GM12878 (cell line): Measurements from ENCODE around the gene CDKL2. TPM values are rescaled to one million over a fixed set of nuclear protein-coding genes. Genes with fewer than 3 reads are reported as not detected.
A peak's percentile ranks its signal among the peaks of the same experiment; 100 is the strongest.

Experiments
- ATAC-seq: fragments of 200-7000 bp; cut with Tn5 transposase; 3 replicates; pipeline ENCODE4 v1.9.1; 2020; ENCODE audit warnings: mild to moderate bottlenecking, moderate library complexity
- BruUV-seq: library from RNA; stranded (reverse); fragments of 400-500 nt; replicated peaks from 2 replicates; lab custom pipeline; 2021; lab: Mats Ljungman, UMichigan
- CTCF ChIA-PET: fragments of 300-600 bp; sonication (Branson Sonifier 250); formaldehyde crosslinking; extraction: SDS; loops from one replicate; lab custom pipeline; 2021; ENCODE audit warnings: inconsistent platforms; lab: Yijun Ruan, JAX
- POLR2A ChIA-PET: fragments of 350-600 bp; formaldehyde crosslinking; extraction: SDS; loops from one replicate; lab custom pipeline; 2021; ENCODE audit warnings: inconsistent platforms; lab: Charles Lee
- RAD21 ChIA-PET: fragments of 300-600 bp; sonication (Branson Sonifier 250); formaldehyde crosslinking; loops from one replicate; lab custom pipeline; 2023; ENCODE audit warnings: antibody characterized with exemption; ENCODE audit not compliant: unreplicated experiment; lab: Charles Lee
- SMC1A ChIA-PET: fragments of 300-600 bp; sonication (Branson Sonifier 250); formaldehyde crosslinking; loops from one replicate; lab custom pipeline; 2023; ENCODE audit not compliant: unreplicated experiment, uncharacterized antibody; lab: Charles Lee
- DNase-seq: peaks from one replicate; pipeline ENCODE4 v3.0.0-alpha.2; 2011; ENCODE audit warnings: low read depth, low spot score
- FAIRE-seq: peaks from 3 replicates; lab custom pipeline; 2011; peaks lifted over from hg19 to GRCh38; lab: Jason Lieb, UNC
- H2AFZ ChIP-seq: 2 replicates; pipeline ENCODE4 v1.6.0; 2011; ENCODE audit warnings: low read depth, low read length, control low read depth; ENCODE audit not compliant: control insufficient read depth
- H3K27ac ChIP-seq: 2 replicates; pipeline ENCODE4 v1.5.1; 2011; ENCODE audit warnings: control low read depth; ENCODE audit not compliant: control insufficient read depth, insufficient read depth
- H3K27me3 ChIP-seq, 2 experiments: replicated peaks in 1 of 2; 2 replicates each; pipeline versions ENCODE4 v1.6.0 to v1.6.1; 2011; ENCODE audit warnings: low read length in 1 of 2; ENCODE audit not compliant: control insufficient read depth in 2 of 2, insufficient read depth in 2 of 2
- H3K36me3 ChIP-seq, 2 experiments: 2 replicates each; pipeline ENCODE4 v1.5.1; 2011; ENCODE audit warnings: low read length in 1 of 2; ENCODE audit not compliant: control insufficient read depth in 2 of 2, insufficient read depth in 2 of 2
- H3K4me1 ChIP-seq: 2 replicates; pipeline ENCODE4 v1.6.1; 2011; ENCODE audit warnings: mild to moderate bottlenecking, low read length, moderate library complexity, mixed read lengths; ENCODE audit not compliant: control insufficient read depth, insufficient read depth
- H3K4me2 ChIP-seq: 2 replicates; pipeline ENCODE4 v1.6.0; 2011; ENCODE audit warnings: control low read depth; ENCODE audit not compliant: control insufficient read depth, insufficient read depth
- H3K4me3 ChIP-seq: fragments of 200-600 bp; sonication (generic); 2 replicates; pipeline ENCODE4 v1.5.1; 2016
- H3K79me2 ChIP-seq: 2 replicates; pipeline ENCODE4 v1.6.0; 2011; ENCODE audit warnings: low read length; ENCODE audit not compliant: control insufficient read depth, insufficient read depth
- H3K9ac ChIP-seq: 2 replicates; pipeline ENCODE4 v1.8.0; 2011; ENCODE audit warnings: low read length, control low read depth, mixed read lengths; ENCODE audit not compliant: control insufficient read depth, insufficient read depth
- H3K9me3 ChIP-seq: replicated peaks from 3 replicates; pipeline ENCODE4 v1.5.1; 2011; ENCODE audit warnings: mild to moderate bottlenecking, low read length; ENCODE audit not compliant: control insufficient read depth, insufficient read depth
- H4K20me1 ChIP-seq: 2 replicates; pipeline ENCODE4 v1.6.0; 2011; ENCODE audit not compliant: control insufficient read depth, insufficient read depth
- DPF2 ChIP-seq: fragments of 450-650 bp; IDR thresholded peaks from 2 replicates; pipeline ENCODE4 v1.6.1; 2017; ENCODE audit warnings: mild to moderate bottlenecking
- ESRRA ChIP-seq: IDR thresholded peaks from 2 replicates; pipeline ENCODE4 v1.6.1; 2012; ENCODE audit warnings: mild to moderate bottlenecking, low read length, improper control_type of control experiment
- HDGF ChIP-seq: fragments of 450-650 bp; IDR thresholded peaks from 2 replicates; pipeline ENCODE4 v1.6.1; 2016; ENCODE audit warnings: antibody characterized with exemption
- IKZF2 ChIP-seq, 2 experiments: fragments of 450-650 bp; IDR thresholded peaks; 2 replicates each; pipeline ENCODE4 v1.6.1; 2017; ENCODE audit warnings: mild to moderate bottlenecking in 2 of 2, moderate library complexity in 2 of 2
- JUNB ChIP-seq: IDR thresholded peaks from 2 replicates; pipeline ENCODE4 v1.6.1; 2016; ENCODE audit warnings: antibody characterized with exemption, mild to moderate bottlenecking
- NFIC ChIP-seq: IDR thresholded peaks from 2 replicates; pipeline ENCODE4 v1.6.1; 2012; ENCODE audit warnings: low read depth, mild to moderate bottlenecking, inconsistent platforms, low read length, moderate library complexity
- SMAD5 ChIP-seq: IDR thresholded peaks from 2 replicates; pipeline ENCODE4 v1.6.1; 2016; ENCODE audit warnings: antibody characterized with exemption, low read depth
- SPI1 ChIP-seq: IDR thresholded peaks from 2 replicates; pipeline ENCODE4 v1.6.1; 2011; ENCODE audit warnings: low read depth, mild to moderate bottlenecking, low read length, moderate library complexity, borderline replicate concordance; ENCODE audit not compliant: insufficient read depth
- ZNF207 ChIP-seq: fragments of 450-650 bp; IDR thresholded peaks from 2 replicates; pipeline ENCODE4 v1.6.1; 2014; ENCODE audit warnings: antibody characterized with exemption, mild to moderate bottlenecking, borderline replicate concordance
- ZNF687 ChIP-seq: fragments of 450-650 bp; IDR thresholded peaks from 2 replicates; pipeline ENCODE4 v1.6.1; 2017; ENCODE audit warnings: mild to moderate bottlenecking, moderate library complexity
- WGBS: methylation state at CpG from one replicate; pipeline ENCODE4 v1.1.6; 2016; ENCODE audit warnings: low lambda C conversion rate; ENCODE audit not compliant: insufficient replicate concordance, insufficient coverage; ENCODE audit errors: missing lambda C conversion rate; 5-methylcytosine and 5-hydroxymethylcytosine counted together
- in situ Hi-C: fragments of 300-500 bp; cut with MboI; formaldehyde crosslinking; loops from 9 replicates; pipeline ENCODE4 v1.14.3; 2018; ENCODE audit warnings: mixed read lengths
- intact Hi-C: fragments of 100-400 bp; cut with micrococcal nuclease; formaldehyde crosslinking; loops from one replicate; pipeline ENCODE4 v1.14.2; 2022; ENCODE audit not compliant: unreplicated experiment
- polyA plus RNA-seq, 11 experiments: library from polyadenylated mRNA; depleted of rRNA in 4 of 11; unstranded in 6 of 11; stranded (reverse) in 5 of 11; fragments of >200 nt; fragmentation: Nextera tagmentation in 4 of 11; fragmentation: Illumina TruSeq in 1 of 11; extraction: Ambion mirVana in 4 of 11; extraction: Trizol in 1 of 11; gene quantifications; 1 replicate in 1 of 11; 2 replicates in 10 of 11; pipeline versions ENCODE4 v1.2.1 to v1.2.3, GENCODE V29; 2011 to 2016; ENCODE audit warnings: inconsistent platforms in 2 of 11, missing spikeins in 2 of 11, low read depth in 1 of 11
- total RNA-seq, 4 experiments: library from RNA; depleted of rRNA in 3 of 4; stranded (reverse); fragments of >200 nt in 3 of 4; fragmentation: Illumina TruSeq in 1 of 4; extraction: Trizol in 1 of 4; gene quantifications; 2 replicates each; pipeline versions ENCODE4 v1.2.1 to v1.2.3, GENCODE V29; 2013 to 2021

The CDKL2 gene
- total and polyA plus RNA-seq, 10 of the 15 experiments (the other 5 are each of a cell fraction or from before 2014, with no cell fraction given): 0.05 to 0.24 (median 0.06) TPM; not detected in 7

- TF ChIP-seq HDGF: no peak
- no peak for TF ChIP-seq ESRRA
- TF ChIP-seq DPF2: no peak
- no peak for TF ChIP-seq NFIC
These were observed 4.0 kb upstream of the CDKL2 start (continued) for GRCh38 chr4:75634281-75634680.

GRCh38 chr4:75633846-75634245, 3.5 kb upstream of the CDKL2 start:
- ChIA-PET SMC1A (no interaction called here), RAD21 (no interaction called here)
- in situ Hi-C loops: no loop called here

More at GRCh38 chr4:75633846-75634245, 3.5 kb upstream of the CDKL2 start:
- CTCF ChIA-PET: no interaction called here
- Histone ChIP-seq H3K9ac (no peak overlapping the region), H3K9me3 (no peaks in the 10 kb centered on the region), H3K79me2 (no peaks in the 10 kb centered on the region), H4K20me1 (no peaks in the 10 kb centered on the region), H3K27me3 (no peaks in the 10 kb centered on the region), H3K27ac (no peak overlapping the region), H3K4me2 (no peak overlapping the region), H2AFZ (no peak overlapping the region), H3K4me3 (no peak overlapping the region), H3K36me3 (no peaks in the 10 kb centered on the region), H3K4me1 (peaks cover 11% of the 10 kb centered on the region)
- TF ChIP-seq SMAD5 (no peak), ZNF687 (no peak), IKZF2 (IDR thresholded peaks at IDR 0.05) (0 out of 4 replicates have a peak, but pooled peaks of 1 of the 2 experiments have one; percentile 14), JUNB (no peak), ZNF207 (no peak), SPI1 (no peak)
- intact Hi-C loops: no loop called here
- DNase-seq (no peak), ATAC-seq (no peak), FAIRE-seq (no peak)
- POLR2A ChIA-PET: no interaction called here
- 47% methylated on average over 2 of the region's 2 CpGs for WGBS
- no TSS peak for BruUV-seq
